SK-N-MC (cell line): Measurements from ENCODE around the gene HSPA1L.
A peak's percentile ranks its signal among the peaks of the same experiment; 100 is the strongest.
"Not testable (repeated sequence)": the region's sequence is repeated elsewhere in the genome, so short reads cannot be mapped to it uniquely, and the experiment has no call there.

ENCODE experiments used
- DNase-seq: peaks from one replicate; pipeline ENCODE4 v3.0.0-alpha.2; 2011; ENCODE audit warnings: low read depth, low spot score
- H3K27ac ChIP-seq: fragments of 200-600 bp; sonication (generic); 2 replicates; pipeline ENCODE4 v1.5.1; 2016; ENCODE audit warnings: mixed run types
- H3K36me3 ChIP-seq: fragments of 200-600 bp; sonication (generic); 2 replicates; pipeline ENCODE4 v1.6.1; 2017; ENCODE audit warnings: antibody characterized with exemption, low read length, mixed read lengths; ENCODE audit not compliant: insufficient read depth
- H3K4me3 ChIP-seq: fragments of 200-600 bp; sonication (generic); 2 replicates; pipeline ENCODE4 v1.5.1; 2016
- H3K9ac ChIP-seq: fragments of 200-600 bp; sonication (generic); 2 replicates; pipeline ENCODE4 v1.8.0; 2017; ENCODE audit warnings: mixed run types, mixed read lengths; ENCODE audit not compliant: insufficient read length
- H3K9me3 ChIP-seq: fragments of 200-600 bp; sonication (generic); 2 replicates; pipeline ENCODE4 v1.6.1; 2017; ENCODE audit warnings: low read depth, mild to moderate bottlenecking, antibody characterized with exemption, low read length, moderate library complexity, mixed read lengths
- EZH2 ChIP-seq: fragments of 200-600 bp; sonication (generic); IDR thresholded peaks from one replicate; pipeline ENCODE4 v1.6.1; 2017; ENCODE audit warnings: antibody characterized with exemption
- FOXP2 ChIP-seq: optimal IDR thresholded peaks from 2 replicates; pipeline ENCODE3; 2011; ENCODE audit warnings: mild to moderate bottlenecking, moderate library complexity; ENCODE audit not compliant: insufficient read depth; ENCODE audit errors: extremely low read length, control extremely low read depth
- POLR2AphosphoS5 ChIP-seq: IDR thresholded peaks from 2 replicates; pipeline ENCODE4 v1.6.1; 2012; ENCODE audit warnings: mild to moderate bottlenecking, low read depth, low read length, borderline replicate concordance

Gene HSPA1L

DNA sequence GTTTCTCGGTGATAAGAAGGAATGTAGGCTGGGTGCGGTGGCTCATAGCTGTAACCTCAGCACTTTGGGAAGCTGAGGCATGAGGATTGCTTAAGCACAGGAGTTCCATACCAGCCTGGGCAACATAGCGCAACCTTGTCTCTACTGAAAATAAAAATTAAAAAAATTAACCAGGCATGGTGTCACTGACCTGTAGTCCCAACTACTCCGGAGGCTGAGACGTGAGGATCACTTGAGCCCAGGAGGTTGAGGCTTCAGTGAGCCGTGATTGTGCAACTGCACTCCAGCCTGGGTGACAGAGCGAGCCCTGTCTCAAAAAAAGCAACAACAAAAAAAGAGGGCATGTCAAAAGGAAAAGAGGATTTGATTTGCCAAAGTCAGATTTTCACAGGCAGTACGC is 43.6 kb upstream of the HSPA1L start:
- H3K9ac ChIP-seq = no peak overlapping the region
- no peak overlapping the region for H3K4me3 ChIP-seq
- no peak overlapping the region for H3K27ac ChIP-seq
- H3K9me3 ChIP-seq = no peaks in the 10 kb centered on the region
- no peak for TF ChIP-seq EZH2
- peaks cover 9% of the 10 kb centered on the region; the same call in 1 of the 2 replicates for H3K36me3 ChIP-seq
- DNase-seq = no peak

DNA sequence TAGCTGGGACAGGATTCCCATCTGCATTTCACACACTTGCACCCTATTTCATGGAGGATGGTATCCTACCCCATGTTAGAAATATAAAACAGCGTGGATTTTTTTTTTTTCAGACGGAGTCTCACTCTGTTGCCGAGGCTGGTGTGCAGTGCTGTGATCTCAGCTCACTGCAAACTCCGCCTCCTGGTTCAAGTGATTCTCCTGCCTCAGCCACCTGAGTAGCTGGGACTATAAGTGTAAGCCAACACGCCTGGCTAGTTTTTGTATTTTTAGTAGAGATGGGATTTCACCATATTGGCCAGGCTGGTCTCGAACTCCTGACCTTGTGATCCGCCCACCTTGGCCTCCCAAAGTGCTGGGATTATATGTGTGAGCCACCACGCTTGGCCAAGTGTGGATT is 42.7 kb upstream of the HSPA1L start:
- DNase-seq, H3K36me3 ChIP-seq, H3K9ac ChIP-seq, H3K4me3 ChIP-seq, H3K9me3 ChIP-seq, H3K27ac ChIP-seq: not testable (repeated sequence)

DNA sequence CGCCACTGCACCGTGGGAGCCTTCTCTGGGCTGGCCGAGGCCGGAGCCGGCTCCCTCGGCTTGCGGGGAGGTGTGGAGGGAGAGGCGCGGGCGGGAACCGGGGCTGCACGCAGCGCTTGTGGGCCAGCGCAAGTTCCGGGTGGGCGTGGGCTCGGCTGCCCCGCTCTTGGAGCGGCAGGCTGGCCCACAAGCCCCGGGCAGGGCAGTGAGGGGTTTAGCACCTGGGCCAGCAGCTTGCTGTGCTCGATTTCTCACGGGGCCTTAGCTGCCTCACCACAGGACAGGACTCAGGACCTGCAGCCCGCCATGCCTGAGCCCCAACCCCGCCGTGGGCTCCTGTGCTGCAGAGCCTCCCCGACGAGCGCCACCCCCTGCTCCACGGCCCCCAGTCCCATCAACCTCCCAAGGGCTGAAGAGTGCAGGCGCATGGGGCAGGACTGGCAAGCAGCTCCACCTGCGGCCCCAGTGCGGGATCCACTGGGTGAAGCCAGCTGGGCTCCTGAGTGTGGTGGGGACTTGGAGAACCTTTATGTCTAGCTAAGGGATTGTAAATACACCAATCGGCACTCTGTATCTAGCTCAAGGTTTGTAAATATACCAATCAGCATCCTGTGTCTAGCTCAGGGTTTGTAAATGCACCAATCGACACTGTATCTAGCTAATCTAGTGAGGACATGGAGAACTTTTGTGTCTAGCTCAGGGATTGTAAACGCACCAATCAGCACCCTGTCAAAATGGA is 37.1 kb upstream of the HSPA1L start:
- not testable (repeated sequence) for H3K27ac ChIP-seq, DNase-seq

DNA sequence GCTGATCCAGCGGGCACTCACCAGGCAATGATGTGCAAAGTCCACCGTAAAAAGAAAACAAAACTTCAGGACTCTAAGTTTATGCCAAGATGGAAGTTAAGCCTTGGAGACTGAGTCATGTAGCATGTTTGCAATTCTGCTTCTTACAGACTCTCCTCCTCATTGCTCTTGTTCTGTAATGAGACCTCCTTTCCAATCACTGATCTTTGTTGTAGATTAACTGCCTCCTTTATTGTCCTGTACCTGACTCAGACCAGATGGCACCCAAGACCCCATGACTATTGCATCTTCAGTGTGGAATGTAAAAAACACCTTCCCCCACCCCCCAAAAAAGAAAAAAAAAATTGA is 36.4 kb upstream of the HSPA1L start:
- Histone ChIP-seq H3K27ac (no peak overlapping the region), H3K4me3 (no peak overlapping the region), H3K9ac (no peak overlapping the region), H3K36me3 (no peaks in the 10 kb centered on the region), H3K9me3 (no peaks in the 10 kb centered on the region)
- TF ChIP-seq EZH2 (no peak), POLR2AphosphoS5 (no peak), FOXP2 (no peak)
- no peak for DNase-seq

More for the DNA sequence above, 37.1 kb upstream of the HSPA1L start:
- H3K4me3 ChIP-seq, H3K9me3 ChIP-seq, H3K9ac ChIP-seq, H3K36me3 ChIP-seq: not testable (repeated sequence)

DNA sequence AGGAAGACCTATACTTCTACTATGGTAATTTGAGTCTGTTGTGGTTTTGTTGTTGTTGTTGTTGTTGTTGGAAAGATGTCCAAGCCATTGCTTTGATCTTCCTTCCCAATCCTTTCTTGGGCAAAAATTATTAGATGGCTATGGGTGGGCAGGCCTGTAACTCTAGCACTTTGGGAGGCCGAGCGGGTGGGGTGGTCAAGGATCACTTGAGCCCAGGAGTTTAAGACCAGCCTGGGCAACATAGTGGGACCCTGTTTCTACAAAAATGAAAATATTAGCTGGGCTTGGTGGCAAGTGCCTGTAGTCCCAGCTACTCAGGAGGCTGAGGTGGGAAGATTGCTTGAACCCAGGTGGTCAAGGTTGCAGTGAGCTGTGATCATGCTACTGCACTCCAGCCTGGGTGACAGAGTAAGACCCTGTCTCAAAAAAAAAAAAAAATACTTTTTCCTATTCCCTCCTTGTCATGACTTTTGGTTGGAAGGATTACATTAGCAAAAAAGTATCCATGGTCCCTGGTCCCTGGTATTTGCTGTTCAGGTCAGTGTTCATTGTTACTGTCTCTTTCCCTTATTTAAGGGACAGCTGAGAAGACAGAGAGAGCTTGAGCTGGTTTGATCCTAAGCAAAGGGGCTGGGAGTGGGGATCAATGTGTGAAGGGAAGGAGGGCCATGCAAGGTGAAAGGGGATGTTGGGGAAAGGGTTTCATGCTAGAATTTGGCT is 35.8 kb upstream of the HSPA1L start:
- no peak for TF ChIP-seq EZH2
- no peak for TF ChIP-seq POLR2AphosphoS5
- no peak for TF ChIP-seq FOXP2
- DNase-seq = no peak
- Histone ChIP-seq H3K9ac (no peak overlapping the region), H3K9me3 (no peaks in the 10 kb centered on the region), H3K4me3 (no peak overlapping the region), H3K27ac (no peak overlapping the region), H3K36me3 (no peaks in the 10 kb centered on the region)

DNA sequence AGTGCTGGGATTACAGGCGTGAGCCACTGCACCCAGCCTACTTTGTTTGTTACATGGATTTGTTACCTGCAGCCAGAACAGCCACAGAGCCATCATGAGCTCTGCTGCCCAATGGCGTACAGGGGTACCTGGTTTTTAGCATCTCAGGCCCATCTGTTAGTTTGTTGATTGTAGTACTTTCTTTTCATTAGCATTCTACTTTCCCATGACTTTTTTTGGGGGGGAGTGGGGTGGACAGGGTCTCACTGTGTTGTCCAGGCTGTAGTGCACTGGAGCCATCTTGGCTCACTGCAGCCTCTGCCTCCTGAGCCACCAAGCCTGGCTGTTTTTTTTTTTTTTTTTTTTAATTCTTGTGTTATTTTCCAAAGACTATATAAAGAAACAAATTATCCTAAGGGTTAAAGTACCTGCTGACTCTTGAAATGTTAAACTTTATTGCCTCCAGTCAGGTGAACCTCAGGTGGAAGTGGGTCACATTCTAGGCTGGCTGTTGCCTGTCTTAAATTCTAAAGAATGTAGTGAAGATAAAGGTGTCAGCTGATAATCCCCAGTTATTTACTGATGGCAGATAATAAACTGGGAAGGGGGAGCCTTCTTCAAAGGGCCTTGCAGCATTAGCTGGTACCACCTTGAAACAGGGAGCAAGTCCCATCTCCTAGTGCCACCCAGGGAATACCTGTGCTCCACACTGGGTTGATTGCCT is 32.3 kb upstream of the HSPA1L start:
- Histone ChIP-seq H3K9ac (no peak overlapping the region), H3K27ac (no peak overlapping the region), H3K9me3 (no peaks in the 10 kb centered on the region), H3K4me3 (no peak overlapping the region), H3K36me3 (no peaks in the 10 kb centered on the region; the same call in 1 of the 2 replicates)
- TF ChIP-seq EZH2 (no peak), FOXP2 (no peak), POLR2AphosphoS5 (no peak)
- no peak for DNase-seq

DNA sequence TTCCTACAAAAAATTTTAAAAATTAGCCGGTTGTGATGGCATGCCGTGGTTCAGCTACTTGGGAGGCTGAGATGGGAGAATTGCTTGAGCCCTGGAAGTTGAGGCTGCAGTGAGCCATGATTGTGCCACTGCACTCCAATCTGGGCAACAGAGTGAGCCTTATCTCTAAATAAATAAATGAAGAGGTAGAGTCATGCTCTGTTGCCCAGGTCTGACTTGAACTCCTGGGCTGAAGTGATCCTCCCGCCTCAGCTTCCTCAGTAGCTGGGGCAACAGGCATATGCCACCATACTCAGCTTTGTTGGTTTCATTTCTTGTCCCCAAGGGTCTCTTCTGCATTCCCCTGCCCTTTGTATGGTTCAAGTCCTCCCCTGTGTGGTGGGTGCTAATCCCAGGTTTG is 29.4 kb upstream of the HSPA1L start:
- Histone ChIP-seq H3K9me3 (no peaks in the 10 kb centered on the region), H3K9ac (no peak overlapping the region), H3K36me3 (peaks cover 20% of the 10 kb centered on the region), H3K27ac (no peak overlapping the region), H3K4me3 (no peak overlapping the region)
- DNase-seq = no peak
- no peak for TF ChIP-seq FOXP2
- TF ChIP-seq POLR2AphosphoS5 = no peak
- no peak for TF ChIP-seq EZH2

DNA sequence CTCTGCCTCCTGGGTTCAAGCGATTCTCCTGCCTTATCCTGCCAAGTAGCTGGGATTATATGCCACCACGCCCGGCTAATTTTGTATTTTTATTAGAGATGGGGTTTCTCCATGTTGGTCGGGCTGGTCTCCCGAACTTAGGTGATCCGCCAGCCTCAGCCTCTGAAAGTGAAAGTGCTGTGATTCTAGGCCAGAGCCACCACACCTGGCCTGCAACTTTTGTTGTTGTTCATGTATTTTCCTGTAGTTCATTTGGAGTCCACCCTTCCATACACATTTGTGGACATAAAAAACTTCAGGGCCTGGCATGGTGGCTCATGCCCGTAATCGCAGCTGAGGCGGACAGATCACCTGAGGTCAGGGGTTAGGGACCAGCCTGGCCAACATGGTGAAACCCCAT is 27.0 kb upstream of the HSPA1L start:
- no peak for DNase-seq
- Histone ChIP-seq H3K9me3 (no peaks in the 10 kb centered on the region), H3K9ac (no peak overlapping the region), H3K27ac (no peak overlapping the region), H3K4me3 (no peak overlapping the region), H3K36me3 (peaks cover 44% of the 10 kb centered on the region)
- 0 out of 2 replicates have a peak, but pooled peaks have one; percentile 4 for TF ChIP-seq POLR2AphosphoS5
- no peak for TF ChIP-seq FOXP2

DNA sequence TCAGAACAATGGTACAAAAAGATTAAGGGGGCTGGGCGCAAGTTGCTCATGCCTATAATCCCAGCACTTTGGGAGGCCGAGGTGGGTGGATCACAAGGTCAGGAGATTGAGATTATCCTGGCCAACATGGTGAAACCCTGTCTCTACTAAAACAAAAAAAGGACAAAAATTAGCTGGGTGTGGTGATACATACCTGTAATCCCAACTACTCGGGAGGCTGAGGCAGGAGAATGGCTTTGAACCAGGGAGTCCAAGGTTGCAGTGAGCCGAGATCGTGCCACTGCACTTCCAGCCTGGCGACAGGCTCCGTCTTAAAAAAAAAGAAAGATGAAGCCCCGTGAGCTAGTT is 24.7 kb upstream of the HSPA1L start:
- H3K36me3 ChIP-seq = peaks cover 58% of the 10 kb centered on the region
- H3K27ac ChIP-seq = peak overlapping the region; percentile 86
- H3K4me3 ChIP-seq = peak overlapping the region; percentile 88
- not testable (repeated sequence) for DNase-seq, H3K9ac ChIP-seq, H3K9me3 ChIP-seq
